ENCODE measurements around the gene SMOC2.

- TF ChIP-seq CTCF (IDR thresholded peaks at IDR 0.05; ENCODE audit: low read depth, low read length) (no peak), EZH2phosphoT487 (IDR thresholded peaks at IDR 0.05; ENCODE audit: low read depth) (no peak)
Observed at GRCh38 chr6:168641446-168641845, 200.5 kb downstream of the SMOC2 start.

All from OCI-LY3 (cell line).